AG04450 (cell line): ENCODE data around the gene MMP24OS. TPM values are rescaled to one million over a fixed set of nuclear protein-coding genes. Genes with fewer than 3 reads are reported as not detected.

ENCODE experiments used
- CTCF ChIA-PET: fragments of 300-600, 350-600 bp; formaldehyde crosslinking; extraction: SDS; loops from one replicate; lab custom pipeline; 2022; ENCODE audit warnings: antibody characterized with exemption, inconsistent platforms; lab: Charles Lee
- POLR2A ChIA-PET: fragments of 350-600 bp; formaldehyde crosslinking; extraction: SDS; loops from one replicate; lab custom pipeline; 2021; ENCODE audit warnings: antibody characterized with exemption, inconsistent platforms; lab: Yijun Ruan, JAX
- DNase-seq: peaks from one replicate; pipeline ENCODE4 v3.0.0-alpha.2; 2011; ENCODE audit warnings: low read depth, low spot score
- H3K27ac ChIP-seq: one replicate; pipeline ENCODE4 v1.5.1; 2012; ENCODE audit warnings: low read depth, low read length, control low read depth
- H3K27me3 ChIP-seq: one replicate; pipeline ENCODE4 v1.6.0; 2012; ENCODE audit warnings: low read length; ENCODE audit not compliant: control insufficient read depth, insufficient read depth
- H3K4me3 ChIP-seq: 2 replicates; pipeline ENCODE4 v1.5.1; 2011; ENCODE audit warnings: mild to moderate bottlenecking, low read depth, low read length, control low read depth
- H3K9me3 ChIP-seq: 2 replicates; pipeline ENCODE4 v1.5.1; 2012; ENCODE audit warnings: low read length; ENCODE audit not compliant: control insufficient read depth, insufficient read depth
- polyA plus RNA-seq: library from polyadenylated mRNA; depleted of rRNA; stranded (reverse); fragments of >200 nt; gene quantifications from 2 replicates; pipeline ENCODE4 v1.2.3, GENCODE V29; 2011
- TF ChIP-seq, protein P1 (sequence below): IDR thresholded peaks from 2 replicates; pipeline ENCODE4 v1.5.1; 2011; ENCODE audit warnings: low read depth, low read length, control low read depth, inconsistent platforms

The MMP24OS gene
- polyA plus RNA-seq, 1 experiment, result 35.3 TPM

GRCh38 chr20:35281506-35282101 is 3.7 kb upstream of the MMP24OS start:
- DNase-seq, result no peak
- ChIA-PET POLR2A (no interaction called here), CTCF (interaction anchor here (2.1 kb wide), 1 partner anchor 12 kb away, joined by 4 read pairs; no protein-coding TSS in a partner anchor)
- TF ChIP-seq, protein P1, sequence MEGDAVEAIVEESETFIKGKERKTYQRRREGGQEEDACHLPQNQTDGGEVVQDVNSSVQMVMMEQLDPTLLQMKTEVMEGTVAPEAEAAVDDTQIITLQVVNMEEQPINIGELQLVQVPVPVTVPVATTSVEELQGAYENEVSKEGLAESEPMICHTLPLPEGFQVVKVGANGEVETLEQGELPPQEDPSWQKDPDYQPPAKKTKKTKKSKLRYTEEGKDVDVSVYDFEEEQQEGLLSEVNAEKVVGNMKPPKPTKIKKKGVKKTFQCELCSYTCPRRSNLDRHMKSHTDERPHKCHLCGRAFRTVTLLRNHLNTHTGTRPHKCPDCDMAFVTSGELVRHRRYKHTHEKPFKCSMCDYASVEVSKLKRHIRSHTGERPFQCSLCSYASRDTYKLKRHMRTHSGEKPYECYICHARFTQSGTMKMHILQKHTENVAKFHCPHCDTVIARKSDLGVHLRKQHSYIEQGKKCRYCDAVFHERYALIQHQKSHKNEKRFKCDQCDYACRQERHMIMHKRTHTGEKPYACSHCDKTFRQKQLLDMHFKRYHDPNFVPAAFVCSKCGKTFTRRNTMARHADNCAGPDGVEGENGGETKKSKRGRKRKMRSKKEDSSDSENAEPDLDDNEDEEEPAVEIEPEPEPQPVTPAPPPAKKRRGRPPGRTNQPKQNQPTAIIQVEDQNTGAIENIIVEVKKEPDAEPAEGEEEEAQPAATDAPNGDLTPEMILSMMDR, result no peak
- Histone ChIP-seq H3K27ac (no peak overlapping the region), H3K9me3 (peaks cover 5% of the 10 kb centered on the region; the same call in 1 of the 2 replicates), H3K27me3 (no peaks in the 10 kb centered on the region), H3K4me3 (no peak overlapping the region)

GRCh38 chr20:35280523-35280922 is 2.6 kb upstream of the MMP24OS start:
- ChIA-PET POLR2A (no interaction called here), CTCF (interaction anchor here (0.9 to 1.0 kb wide), 2 partner anchors 167 to 184 kb away, joined by 3 to 4 read pairs; no protein-coding TSS in a partner anchor)
- Histone ChIP-seq H3K9me3 (peaks cover 5% of the 10 kb centered on the region; the same call in 1 of the 2 replicates), H3K27ac (no peak overlapping the region), H3K4me3 (no peak overlapping the region), H3K27me3 (no peaks in the 10 kb centered on the region)
- no peak for DNase-seq
- TF ChIP-seq, protein P1, result no peak

DNA sequence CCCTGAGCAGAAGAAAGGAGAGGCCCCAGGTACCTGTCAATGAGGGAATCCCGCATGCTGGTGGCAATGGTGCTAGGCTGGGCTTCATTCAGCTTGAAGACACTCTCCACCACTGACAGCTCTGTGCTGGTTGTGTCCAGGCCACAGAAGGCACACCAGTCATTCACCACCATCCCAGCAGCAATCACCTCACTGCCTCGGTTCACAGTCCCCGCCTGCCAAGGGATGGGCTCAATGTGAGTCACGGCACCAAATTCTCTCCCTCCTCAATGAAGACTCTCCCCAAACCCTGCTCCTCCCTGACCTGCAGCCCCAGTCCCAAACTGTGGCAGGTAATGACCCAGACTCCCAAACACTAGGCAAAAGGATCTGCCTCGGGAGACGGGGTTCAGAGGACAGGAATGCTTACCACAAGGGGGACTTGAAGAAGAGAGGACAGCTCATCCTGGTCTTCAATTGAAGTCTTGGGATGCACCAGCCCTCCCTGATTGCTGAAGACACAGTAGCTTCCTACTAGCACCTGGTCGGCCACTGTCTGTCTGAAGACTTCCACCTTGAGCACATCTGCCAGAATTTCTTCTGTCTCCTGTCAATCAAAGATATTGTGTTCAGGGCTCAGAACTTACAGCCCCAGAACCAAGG is 1.7 kb upstream of the MMP24OS start:
- DNase-seq, result no peak
- ChIA-PET CTCF (interaction anchor here (0.9 to 1.3 kb wide), 3 partner anchors 135 to 185 kb away, joined by 3 to 4 read pairs (median 4); no protein-coding TSS in a partner anchor), POLR2A (no interaction called here)
- TF ChIP-seq, protein P1, result no peak
- Histone ChIP-seq H3K9me3 (peaks cover 5% of the 10 kb centered on the region; the same call in 1 of the 2 replicates), H3K4me3 (no peak overlapping the region), H3K27ac (no peak overlapping the region), H3K27me3 (no peaks in the 10 kb centered on the region)

GRCh38 chr20:35279040-35279439 is 1.1 kb upstream of the MMP24OS start:
- Histone ChIP-seq H3K9me3 (peaks cover under 1% of the 10 kb centered on the region; the same call in 1 of the 2 replicates), H3K27ac (no peak overlapping the region), H3K27me3 (no peaks in the 10 kb centered on the region), H3K4me3 (no peak overlapping the region)
- ChIA-PET POLR2A (no interaction called here), CTCF (interaction anchor here (1.1 to 1.3 kb wide), 2 partner anchors 134 to 162 kb away, joined by 3 to 4 read pairs; no protein-coding TSS in a partner anchor)
- no peak for DNase-seq
- TF ChIP-seq, protein P1, result no peak

DNA sequence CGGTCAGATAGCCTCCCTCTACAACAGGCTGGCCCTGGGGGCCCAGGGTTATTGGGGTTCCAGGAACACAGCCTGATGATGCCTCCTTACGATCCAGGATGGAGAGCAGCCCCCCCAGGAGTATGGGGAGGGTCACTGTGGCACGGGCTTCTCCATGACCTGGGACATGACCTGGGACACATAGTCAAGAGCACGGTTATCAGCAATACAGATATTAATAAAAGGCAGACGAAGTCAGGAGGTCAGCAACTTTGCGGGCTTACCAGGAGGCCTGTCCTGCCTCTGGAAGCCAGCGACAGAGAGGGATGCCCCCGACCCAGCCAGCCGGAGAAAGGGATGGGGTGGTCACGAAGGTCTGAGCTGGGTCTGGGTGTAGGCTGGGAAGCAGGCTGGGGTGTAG is 795 bp downstream of the MMP24OS start:
- ChIA-PET CTCF (interaction anchor here (1.2 to 1.4 kb wide), 3 partner anchors 26 to 170 kb away, joined by 3 to 7 read pairs (median 3); no protein-coding TSS in a partner anchor), POLR2A (interaction anchor here (1.1 to 1.4 kb wide), 2 partner anchors 29 to 173 kb away, joined by 5 read pairs; no protein-coding TSS in a partner anchor)
- TF ChIP-seq, protein P1, result no peak
- Histone ChIP-seq H3K27me3 (no peaks in the 10 kb centered on the region), H3K27ac (peak overlapping the region; percentile 75), H3K9me3 (no peaks in the 10 kb centered on the region; the same call in 1 of the 2 replicates), H3K4me3 (peak overlapping the region; percentile 84)
- DNase-seq, result no peak
